Skeletal muscle satellite cell (primary cell): ENCODE measurements around the gene PACRG.

Source experiments
- H3K27me3 ChIP-seq: 2 replicates; pipeline ENCODE4 v1.7.0; 2013; ENCODE audit warnings: low read length; ENCODE audit not compliant: control insufficient read depth, insufficient read depth
- H3K36me3 ChIP-seq: 2 replicates; pipeline ENCODE4 v1.7.0; 2013; ENCODE audit warnings: mild to moderate bottlenecking, control low read depth, low read length; ENCODE audit not compliant: insufficient read depth
- H3K4me1 ChIP-seq: 2 replicates; pipeline ENCODE4 v1.7.0; 2013; ENCODE audit warnings: low read length; ENCODE audit not compliant: control insufficient read depth, insufficient read depth
- H3K4me2 ChIP-seq: 2 replicates; pipeline ENCODE4 v1.7.0; 2013; ENCODE audit warnings: mild to moderate bottlenecking, low read length
- H3K4me3 ChIP-seq: 2 replicates; pipeline ENCODE4 v1.7.0; 2013; ENCODE audit warnings: low read length
- H3K9ac ChIP-seq: 2 replicates; pipeline ENCODE4 v1.7.0; 2013; ENCODE audit warnings: mild to moderate bottlenecking, low read depth, low read length, moderate library complexity
- H3K9me3 ChIP-seq: replicated peaks from 2 replicates; pipeline ENCODE4 v1.7.0; 2013; ENCODE audit warnings: mild to moderate bottlenecking, control low read depth, low read length

The PACRG gene

DNA sequence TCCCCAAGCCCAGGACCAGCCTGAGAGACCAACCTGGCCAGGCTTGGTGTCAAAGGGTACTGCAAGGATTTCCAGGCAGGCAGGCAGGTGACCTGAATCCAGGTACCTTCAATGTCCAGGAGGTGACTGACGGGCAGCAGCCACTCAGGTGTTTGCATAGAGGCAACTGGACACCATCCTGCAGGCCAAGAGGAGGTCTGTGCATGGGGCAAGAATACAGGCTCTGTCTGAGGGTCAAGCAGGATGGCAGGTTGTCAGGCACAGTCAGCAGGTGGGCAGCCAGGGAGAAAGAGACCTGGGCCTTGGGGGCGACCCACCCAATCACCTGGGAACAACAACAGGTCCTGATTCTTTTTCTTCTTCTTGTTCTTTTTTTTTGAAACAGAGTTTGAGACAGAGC is 527.5 kb downstream of the PACRG start:
- Histone ChIP-seq H3K4me2 (no peak overlapping the region), H3K27me3 (no peaks in the 10 kb centered on the region), H3K9ac (no peak overlapping the region), H3K4me3 (no peak overlapping the region), H3K36me3 (no peaks in the 10 kb centered on the region), H3K9me3 (no peaks in the 10 kb centered on the region), H3K4me1 (no peaks in the 10 kb centered on the region)

DNA sequence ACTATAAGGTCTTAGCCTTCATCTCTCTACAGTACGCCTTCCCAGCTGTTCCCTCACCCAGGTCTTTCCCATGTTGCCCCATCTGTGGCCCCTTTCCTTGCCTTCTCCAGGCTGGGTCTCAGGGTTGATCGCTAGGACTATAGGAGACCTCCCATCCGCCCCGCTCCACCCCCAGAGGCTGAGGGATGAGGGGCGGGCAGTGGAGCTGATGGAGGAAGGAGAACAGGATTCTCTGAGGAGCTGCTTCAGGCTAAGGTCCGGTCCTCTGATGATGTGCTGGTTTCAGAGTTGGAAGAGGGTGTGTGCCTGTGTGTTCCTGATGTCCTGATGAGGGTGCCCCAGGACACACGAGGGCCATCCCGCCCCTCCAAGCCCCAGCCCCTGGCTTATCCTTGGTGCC is 531.9 kb downstream of the PACRG start:
- peak overlapping the region; percentile 84 for H3K4me2 ChIP-seq
- H3K9me3 ChIP-seq: no peaks in the 10 kb centered on the region
- H3K27me3 ChIP-seq: no peaks in the 10 kb centered on the region
- no peaks in the 10 kb centered on the region for H3K36me3 ChIP-seq
- peaks cover 6% of the 10 kb centered on the region for H3K4me1 ChIP-seq
- no peak overlapping the region for H3K4me3 ChIP-seq
- H3K9ac ChIP-seq: no peak overlapping the region

DNA sequence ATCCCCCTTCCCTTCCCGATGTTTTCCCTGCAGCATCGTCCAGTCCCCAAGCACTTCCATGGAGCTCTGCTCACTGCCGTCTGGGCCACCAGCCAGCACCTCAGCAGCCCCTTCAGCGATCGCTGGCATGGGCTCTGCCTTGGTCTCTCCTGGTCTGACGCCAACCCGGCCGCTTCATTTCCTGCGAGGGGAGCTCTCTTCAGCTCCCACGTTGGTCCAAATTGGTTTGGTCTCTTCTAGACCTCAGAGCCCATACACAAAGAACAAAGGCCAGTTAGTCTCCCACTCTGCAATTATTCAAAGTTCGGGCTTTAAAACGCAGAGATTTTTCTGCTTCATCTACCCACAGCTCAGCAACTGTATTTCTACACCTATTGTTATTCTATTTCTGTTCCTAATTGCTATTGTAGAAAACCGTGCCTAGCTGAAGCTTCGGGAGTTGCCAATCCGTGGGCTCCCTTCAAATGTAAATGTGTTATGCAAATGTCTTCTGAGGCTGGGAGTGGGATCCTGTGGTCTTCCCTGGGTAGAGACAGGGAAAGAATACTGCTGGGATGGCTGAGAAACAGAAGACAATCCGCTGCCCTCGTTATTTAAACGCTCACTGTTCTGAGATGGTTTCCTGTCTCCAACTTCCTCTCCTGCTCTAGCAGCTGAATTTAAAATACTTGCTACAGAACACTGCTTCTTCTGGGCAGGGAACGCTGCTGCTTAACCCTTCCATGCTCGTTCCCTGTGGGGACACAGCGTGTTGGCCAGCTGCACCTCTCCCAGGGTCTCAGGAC is 532.5 kb downstream of the PACRG start:
- peak overlapping the region; percentile 56 for H3K4me3 ChIP-seq
- H3K9me3 ChIP-seq: no peaks in the 10 kb centered on the region
- peak overlapping the region; percentile 84 for H3K4me2 ChIP-seq
- H3K4me1 ChIP-seq: peaks cover 6% of the 10 kb centered on the region
- H3K36me3 ChIP-seq: no peaks in the 10 kb centered on the region
- H3K27me3 ChIP-seq: no peaks in the 10 kb centered on the region
- peak overlapping the region; percentile 25 for H3K9ac ChIP-seq

DNA sequence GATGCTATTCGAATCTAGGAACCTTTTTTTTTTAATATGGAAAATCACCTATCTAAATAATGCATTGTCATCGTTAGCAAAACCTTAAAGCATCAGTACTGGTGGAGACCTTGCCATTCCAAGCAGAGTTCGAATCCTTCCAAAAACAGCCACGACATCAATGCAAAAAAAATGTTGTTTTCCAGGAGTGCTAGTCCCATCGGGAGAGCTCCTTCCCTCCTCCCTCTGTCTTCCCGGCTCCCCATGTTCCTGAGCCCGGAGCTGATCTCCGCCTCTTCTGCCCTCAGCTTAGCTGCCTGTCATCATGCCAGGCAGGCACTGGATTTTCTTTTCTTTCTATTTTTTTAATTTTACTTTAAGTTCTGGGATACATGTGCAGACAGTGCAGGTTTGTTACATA is 533.1 kb downstream of the PACRG start:
- Histone ChIP-seq H3K4me2 (peak overlapping the region; percentile 84), H3K27me3 (no peaks in the 10 kb centered on the region), H3K9me3 (no peaks in the 10 kb centered on the region), H3K4me1 (peaks cover 6% of the 10 kb centered on the region), H3K9ac (peak overlapping the region; percentile 25), H3K36me3 (no peaks in the 10 kb centered on the region), H3K4me3 (peak overlapping the region; percentile 56)

DNA sequence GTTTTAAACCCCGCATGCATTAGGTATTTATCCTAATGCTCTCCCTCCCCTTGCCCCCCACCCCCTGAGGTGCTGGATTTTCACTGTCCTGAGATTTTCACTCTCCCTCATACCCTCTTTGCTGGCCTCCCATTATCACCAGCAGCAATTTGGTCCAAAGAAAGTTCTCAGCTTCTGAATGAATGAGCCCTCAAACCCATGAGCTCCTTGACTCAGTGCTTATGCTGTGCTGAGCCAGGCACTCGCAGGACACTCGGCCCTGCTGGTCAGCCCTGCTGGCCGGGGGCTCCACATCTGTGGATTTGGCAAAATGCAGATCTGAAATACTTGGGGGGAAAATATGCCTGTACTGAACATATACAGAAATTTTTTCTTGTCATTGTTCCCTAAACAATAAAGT is 533.6 kb downstream of the PACRG start:
- Histone ChIP-seq H3K9ac (no peak overlapping the region), H3K9me3 (no peaks in the 10 kb centered on the region), H3K4me1 (peaks cover 6% of the 10 kb centered on the region), H3K27me3 (no peaks in the 10 kb centered on the region), H3K36me3 (no peaks in the 10 kb centered on the region), H3K4me2 (no peak overlapping the region), H3K4me3 (no peak overlapping the region)

DNA sequence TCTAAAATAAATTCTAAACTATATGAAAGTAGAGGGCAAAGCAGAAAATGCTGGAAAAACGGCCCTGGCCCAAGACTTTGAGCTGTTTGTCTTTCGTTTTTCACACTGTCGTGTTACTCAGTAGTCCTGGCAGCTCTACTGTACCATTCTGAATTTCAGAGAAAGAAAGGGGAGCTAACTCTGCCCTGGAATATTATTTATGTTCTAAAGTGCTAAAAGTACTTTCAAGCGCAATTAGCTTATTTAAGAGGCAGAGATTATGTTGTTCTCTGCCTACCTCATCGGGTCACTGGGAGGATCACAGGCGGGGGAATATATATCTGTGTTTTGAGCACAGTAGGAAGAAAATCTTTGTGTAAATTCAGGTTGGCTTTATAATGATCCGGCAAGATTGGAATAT is 534.3 kb downstream of the PACRG start:
- Histone ChIP-seq H3K36me3 (no peaks in the 10 kb centered on the region), H3K27me3 (peaks cover 2% of the 10 kb centered on the region), H3K4me3 (no peak overlapping the region), H3K4me1 (peaks cover 6% of the 10 kb centered on the region), H3K4me2 (no peak overlapping the region), H3K9ac (no peak overlapping the region), H3K9me3 (no peaks in the 10 kb centered on the region)

DNA sequence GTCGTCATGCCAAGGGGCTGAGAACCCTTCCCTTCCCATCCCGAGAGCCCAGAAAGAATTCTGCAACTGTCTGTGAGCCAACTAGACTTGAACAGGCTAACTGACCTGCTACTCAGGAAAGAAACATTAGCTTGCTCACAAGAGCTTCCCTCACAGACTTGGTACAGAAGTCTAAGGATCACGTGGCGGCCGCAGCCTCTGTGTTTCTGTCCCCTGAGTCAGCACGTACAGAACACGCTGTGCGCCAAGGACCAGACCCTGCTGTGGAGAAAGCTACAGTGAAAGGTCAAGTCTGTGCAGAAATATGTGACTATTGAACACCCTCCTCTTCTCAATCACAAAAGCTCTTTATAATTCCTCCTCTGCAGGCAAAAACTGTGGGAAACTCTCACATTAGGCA is 535.4 kb downstream of the PACRG start:
- Histone ChIP-seq H3K27me3 (peaks cover 2% of the 10 kb centered on the region), H3K4me1 (peaks cover 6% of the 10 kb centered on the region), H3K9me3 (no peaks in the 10 kb centered on the region), H3K4me2 (no peak overlapping the region), H3K36me3 (no peaks in the 10 kb centered on the region), H3K4me3 (no peak overlapping the region), H3K9ac (no peak overlapping the region)

DNA sequence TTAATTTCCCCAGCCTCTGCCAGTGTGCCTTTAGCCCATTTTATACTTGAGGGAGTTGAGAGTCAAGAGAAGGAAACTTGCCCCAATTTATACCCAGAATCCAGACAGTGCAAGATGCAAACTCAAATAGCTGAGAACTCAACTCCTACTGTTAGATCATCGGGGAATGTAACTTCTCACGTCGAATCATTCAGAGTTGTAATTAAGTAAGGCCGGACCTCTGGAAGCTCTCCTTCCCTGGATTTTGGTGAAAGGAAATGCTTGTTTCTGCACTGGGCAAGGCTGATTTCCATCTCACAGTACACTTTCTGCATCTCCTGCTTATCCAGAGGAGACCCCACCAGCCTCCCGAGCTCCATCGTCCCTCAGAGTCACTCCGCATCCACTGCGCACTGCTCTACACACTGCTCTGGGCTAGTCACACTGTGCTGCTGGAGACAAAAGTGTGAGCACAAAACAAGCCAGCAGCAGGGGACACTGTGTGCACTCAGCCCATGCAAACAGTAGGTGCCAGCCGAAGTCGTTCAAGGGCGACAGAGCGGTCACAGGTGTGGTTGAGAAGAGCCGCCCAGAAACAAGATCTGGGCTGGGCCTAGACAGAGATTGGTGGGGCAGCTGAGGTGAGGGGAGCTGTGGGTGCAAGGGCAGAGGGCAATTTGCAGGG is 536.4 kb downstream of the PACRG start:
- Histone ChIP-seq H3K36me3 (no peaks in the 10 kb centered on the region), H3K4me2 (no peak overlapping the region), H3K4me1 (peaks cover 6% of the 10 kb centered on the region), H3K9ac (no peak overlapping the region), H3K27me3 (peaks cover 2% of the 10 kb centered on the region), H3K9me3 (no peaks in the 10 kb centered on the region), H3K4me3 (no peak overlapping the region)

DNA sequence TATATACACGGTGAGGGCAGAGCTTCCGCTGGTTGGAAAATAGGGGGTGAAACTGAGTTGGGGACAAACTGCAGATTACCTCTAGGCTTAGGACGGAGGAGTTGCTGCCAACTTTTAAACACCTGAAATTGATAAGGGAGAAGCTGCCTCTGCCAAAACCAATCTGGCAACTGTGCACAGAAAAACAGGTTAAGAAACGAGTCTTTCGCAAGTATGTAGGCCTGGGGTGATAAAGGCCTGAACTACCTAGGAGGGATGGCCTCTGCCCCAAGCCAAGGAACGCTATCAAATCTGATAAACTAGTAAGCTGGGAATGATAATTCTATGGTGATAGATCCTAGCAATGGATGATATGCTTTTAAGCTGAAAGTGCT is 536.9 kb downstream of the PACRG start:
- Histone ChIP-seq H3K36me3 (no peaks in the 10 kb centered on the region), H3K27me3 (peaks cover 2% of the 10 kb centered on the region), H3K4me1 (peaks cover 6% of the 10 kb centered on the region), H3K4me2 (no peak overlapping the region), H3K9me3 (no peaks in the 10 kb centered on the region), H3K9ac (no peak overlapping the region), H3K4me3 (no peak overlapping the region)

DNA sequence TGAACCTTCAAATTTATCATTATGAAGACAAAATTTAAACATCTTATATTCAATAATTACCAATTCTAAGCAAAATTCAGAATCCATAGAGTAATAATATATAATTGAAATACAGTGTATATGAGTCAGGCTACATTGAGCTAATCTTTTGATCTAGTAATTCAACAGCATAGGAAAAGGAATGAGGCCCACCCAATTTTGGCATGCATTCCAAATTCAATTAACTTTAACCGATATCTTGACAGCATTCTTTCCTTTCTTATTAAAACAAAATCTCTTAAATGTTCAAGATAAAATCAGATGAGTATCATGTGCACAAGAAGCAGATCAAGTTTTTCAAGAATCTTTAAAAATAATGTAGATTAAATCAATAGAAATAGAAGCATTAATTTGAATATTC is 553.9 kb downstream of the PACRG start:
- Histone ChIP-seq H3K36me3 (no peaks in the 10 kb centered on the region), H3K4me1 (no peaks in the 10 kb centered on the region), H3K4me2 (no peak overlapping the region), H3K9ac (no peak overlapping the region), H3K27me3 (no peaks in the 10 kb centered on the region), H3K4me3 (no peak overlapping the region), H3K9me3 (no peaks in the 10 kb centered on the region)

DNA sequence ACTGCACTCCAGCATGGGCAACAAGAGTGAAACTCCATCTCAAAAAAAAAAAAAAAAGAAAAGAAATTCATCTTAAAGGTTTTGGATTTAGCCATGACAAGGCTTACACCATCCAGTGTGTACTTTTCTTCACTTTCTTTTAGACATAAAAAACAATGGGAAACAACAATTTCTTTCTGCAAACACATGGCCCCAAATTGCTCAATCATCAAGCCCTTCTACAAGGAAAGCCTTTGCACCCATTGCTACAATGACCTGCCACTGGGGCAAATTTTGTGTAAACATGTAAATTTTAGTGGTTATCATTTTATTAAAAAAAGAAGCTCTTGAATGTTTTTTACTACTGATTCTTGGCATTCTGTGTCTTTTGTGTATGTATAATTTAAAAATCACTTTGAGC is 554.9 kb downstream of the PACRG start:
- no peaks in the 10 kb centered on the region for H3K36me3 ChIP-seq
- H3K9ac ChIP-seq: no peak overlapping the region
- H3K4me2 ChIP-seq: no peak overlapping the region
- H3K27me3 ChIP-seq: no peaks in the 10 kb centered on the region
- no peaks in the 10 kb centered on the region for H3K9me3 ChIP-seq
- H3K4me1 ChIP-seq: no peaks in the 10 kb centered on the region
- no peak overlapping the region for H3K4me3 ChIP-seq

DNA sequence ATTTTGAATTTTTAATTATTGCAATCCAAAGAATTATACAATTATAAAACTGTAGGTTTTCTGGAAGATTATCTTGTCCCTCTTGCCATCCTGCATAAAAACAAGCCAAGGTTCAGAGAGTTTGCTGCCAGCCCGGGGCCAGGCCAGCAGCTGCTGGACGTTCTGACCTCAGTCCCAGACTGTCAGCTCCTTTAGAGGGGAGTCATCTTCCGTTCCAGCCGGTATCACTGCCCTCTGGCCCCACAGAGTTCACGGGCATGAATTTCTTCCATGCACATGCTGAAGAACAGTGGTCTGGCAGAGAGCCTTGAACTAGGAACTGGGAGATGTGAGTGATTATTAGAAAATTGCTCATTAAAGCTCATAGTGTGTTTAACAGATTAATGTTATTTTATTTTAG is 556.4 kb downstream of the PACRG start:
- Histone ChIP-seq H3K9ac (no peak overlapping the region), H3K36me3 (no peaks in the 10 kb centered on the region), H3K9me3 (no peaks in the 10 kb centered on the region), H3K4me3 (no peak overlapping the region), H3K4me2 (no peak overlapping the region), H3K27me3 (no peaks in the 10 kb centered on the region), H3K4me1 (no peaks in the 10 kb centered on the region)
